ENCODE measurements around the gene NOXO1.

Gene NOXO1

DNA sequence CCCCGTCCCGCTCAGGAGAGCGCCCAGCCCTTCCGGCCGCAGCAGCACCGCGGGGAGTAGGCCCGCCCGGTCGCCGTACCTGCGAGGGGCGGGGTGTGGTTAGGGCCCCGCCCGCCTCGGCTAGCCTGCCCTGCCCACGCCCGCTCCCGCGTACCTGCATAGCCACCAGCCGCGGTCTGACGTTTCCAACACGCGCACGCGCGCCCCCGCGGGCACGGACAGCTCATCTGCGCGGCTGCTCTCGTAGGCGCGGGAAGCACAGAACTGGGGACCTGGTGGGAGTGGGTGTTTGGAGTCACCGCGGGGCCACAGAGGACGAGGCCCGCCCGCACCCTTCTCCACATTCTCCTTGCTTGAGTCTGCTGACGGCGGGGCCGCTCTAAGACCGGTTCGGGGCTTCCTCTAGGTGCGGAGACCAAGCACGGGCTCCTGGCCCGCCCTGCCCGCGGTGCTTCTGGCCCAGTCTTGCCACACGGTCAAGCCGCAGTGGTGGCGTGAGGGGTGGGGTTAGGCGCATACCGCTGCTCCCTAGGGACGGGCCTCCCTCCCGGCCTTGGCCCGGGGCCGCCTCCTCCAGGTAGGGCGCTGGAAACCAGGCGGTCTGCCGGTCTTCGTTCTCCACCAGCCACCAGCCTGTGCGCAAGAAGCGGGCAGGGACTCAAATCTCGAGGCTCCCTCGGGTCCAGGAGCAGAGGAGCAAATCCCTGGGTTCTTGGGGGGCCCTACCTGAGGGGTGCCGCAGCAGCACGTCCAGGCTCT is 1.8 kb downstream of the NOXO1 start:
- TF ChIP-seq, protein P1, sequence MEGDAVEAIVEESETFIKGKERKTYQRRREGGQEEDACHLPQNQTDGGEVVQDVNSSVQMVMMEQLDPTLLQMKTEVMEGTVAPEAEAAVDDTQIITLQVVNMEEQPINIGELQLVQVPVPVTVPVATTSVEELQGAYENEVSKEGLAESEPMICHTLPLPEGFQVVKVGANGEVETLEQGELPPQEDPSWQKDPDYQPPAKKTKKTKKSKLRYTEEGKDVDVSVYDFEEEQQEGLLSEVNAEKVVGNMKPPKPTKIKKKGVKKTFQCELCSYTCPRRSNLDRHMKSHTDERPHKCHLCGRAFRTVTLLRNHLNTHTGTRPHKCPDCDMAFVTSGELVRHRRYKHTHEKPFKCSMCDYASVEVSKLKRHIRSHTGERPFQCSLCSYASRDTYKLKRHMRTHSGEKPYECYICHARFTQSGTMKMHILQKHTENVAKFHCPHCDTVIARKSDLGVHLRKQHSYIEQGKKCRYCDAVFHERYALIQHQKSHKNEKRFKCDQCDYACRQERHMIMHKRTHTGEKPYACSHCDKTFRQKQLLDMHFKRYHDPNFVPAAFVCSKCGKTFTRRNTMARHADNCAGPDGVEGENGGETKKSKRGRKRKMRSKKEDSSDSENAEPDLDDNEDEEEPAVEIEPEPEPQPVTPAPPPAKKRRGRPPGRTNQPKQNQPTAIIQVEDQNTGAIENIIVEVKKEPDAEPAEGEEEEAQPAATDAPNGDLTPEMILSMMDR (IDR thresholded peaks at IDR 0.05; ENCODE audit: borderline replicate concordance, control extremely low read depth, extremely low read depth, insufficient read depth, missing control alignments), result no peak
- in situ Hi-C loops (cut with MboI; ENCODE audit: low sequenced_read_pairs, unreplicated experiment), result no loop called here
- no peak for DNase-seq (ENCODE audit: low spot score)

DNA sequence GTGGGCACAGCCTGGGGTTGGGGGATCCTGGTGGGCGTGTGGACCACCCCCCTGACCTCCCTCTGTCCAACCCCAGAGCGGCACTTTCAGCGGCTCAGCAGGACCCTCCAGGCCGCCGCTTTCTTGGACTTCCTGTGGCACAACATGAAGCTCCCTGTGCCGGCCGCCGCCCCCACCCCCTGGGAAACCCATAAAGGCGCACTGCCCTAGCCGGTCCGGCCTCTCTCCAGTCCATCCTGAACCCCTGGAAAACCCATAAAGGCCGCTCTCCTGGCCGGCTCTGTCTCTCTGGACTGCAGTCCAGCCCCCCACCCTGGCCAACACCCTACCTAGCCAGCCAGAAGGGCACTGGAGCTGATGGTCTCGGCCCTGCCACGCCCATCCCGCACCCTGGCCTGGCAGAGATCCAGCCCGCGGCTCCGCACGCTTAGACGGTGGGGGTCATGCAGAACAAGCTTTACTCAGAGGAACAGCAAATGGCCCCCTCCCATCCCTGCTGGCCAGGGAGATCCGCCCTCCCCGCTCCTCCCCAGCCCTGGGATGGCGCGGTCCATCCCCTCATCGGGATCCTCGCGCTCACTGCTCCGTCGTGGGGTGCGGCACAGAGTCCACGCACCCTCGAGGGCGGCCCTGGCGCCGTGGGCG is 2.7 kb downstream of the NOXO1 start:
- TF ChIP-seq, protein P1 (IDR thresholded peaks at IDR 0.05; ENCODE audit: borderline replicate concordance, control extremely low read depth, extremely low read depth, insufficient read depth, missing control alignments), result no peak
- in situ Hi-C loops (cut with MboI; ENCODE audit: low sequenced_read_pairs, unreplicated experiment), result no loop called here

DNA sequence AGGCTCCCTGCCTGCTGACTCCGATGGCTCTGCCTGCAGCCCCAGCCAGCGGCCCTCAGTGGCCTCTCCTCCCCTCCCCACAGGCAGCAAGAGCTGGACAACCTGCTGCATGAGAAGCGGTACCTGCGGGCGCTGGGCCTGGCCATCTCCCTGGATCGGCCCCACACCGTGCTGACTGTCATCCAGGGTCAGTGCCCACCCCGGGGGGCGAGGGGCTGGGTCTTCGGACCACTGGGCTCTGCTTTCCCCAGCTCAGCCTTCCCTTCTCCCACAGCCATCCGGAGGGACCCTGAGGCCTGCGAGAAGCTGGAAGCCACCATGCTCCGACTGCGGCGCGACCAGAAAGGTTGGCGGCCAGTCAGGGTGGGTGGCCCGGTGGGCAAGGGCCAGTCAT is 3.4 kb downstream of the NOXO1 start:
- TF ChIP-seq, protein P1 (IDR thresholded peaks at IDR 0.05; ENCODE audit: borderline replicate concordance, control extremely low read depth, extremely low read depth, insufficient read depth, missing control alignments), result no peak
- no peak for DNase-seq (ENCODE audit: low spot score)

More for the DNA sequence above, 2.7 kb downstream of the NOXO1 start:
- no peak for DNase-seq (ENCODE audit: low spot score)

DNA sequence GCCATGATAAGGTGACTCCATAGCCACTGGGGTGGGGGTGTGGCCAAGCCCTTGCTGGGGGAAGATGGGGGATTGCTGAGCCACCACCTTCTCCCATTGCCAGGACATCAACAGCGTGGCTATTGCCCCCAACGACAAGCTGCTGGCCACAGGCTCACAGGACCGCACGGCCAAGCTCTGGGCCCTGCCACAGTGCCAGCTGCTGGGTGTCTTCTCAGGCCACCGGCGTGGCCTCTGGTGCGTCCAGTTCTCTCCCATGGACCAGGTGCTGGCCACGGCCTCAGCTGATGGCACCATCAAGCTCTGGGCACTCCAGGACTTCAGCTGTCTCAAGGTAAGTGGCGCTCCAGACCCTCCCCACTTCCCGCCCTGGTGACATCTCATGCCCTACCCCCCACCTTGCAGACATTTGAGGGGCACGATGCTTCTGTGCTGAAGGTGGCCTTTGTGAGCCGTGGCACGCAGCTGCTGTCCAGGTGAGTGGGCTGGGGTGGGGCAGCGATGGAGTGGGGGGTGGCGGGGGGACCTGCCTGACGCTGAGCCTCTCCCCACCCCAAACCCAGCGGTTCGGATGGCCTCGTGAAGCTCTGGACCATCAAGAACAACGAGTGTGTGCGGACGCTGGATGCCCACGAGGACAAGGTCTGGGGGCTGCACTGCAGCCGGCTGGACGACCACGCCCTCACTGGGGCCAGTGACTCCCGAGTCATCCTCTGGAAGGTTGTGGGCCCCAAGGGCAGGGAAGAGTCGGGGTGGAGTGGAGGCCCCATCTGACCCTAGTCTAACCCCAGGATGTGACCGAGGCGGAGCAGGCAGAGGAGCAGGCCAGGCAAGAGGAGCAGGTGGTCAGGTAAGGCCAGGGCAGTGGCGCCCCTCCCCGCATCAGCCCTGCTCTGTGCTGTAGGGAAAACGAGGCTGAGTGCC is 4.1 kb downstream of the NOXO1 start:
- TF ChIP-seq, protein P1 (IDR thresholded peaks at IDR 0.05; ENCODE audit: borderline replicate concordance, control extremely low read depth, extremely low read depth, insufficient read depth, missing control alignments), result no peak
- no peak for DNase-seq (ENCODE audit: low spot score)
- in situ Hi-C loops (cut with MboI; ENCODE audit: low sequenced_read_pairs, unreplicated experiment), result no loop called here

More for the DNA sequence above, 3.4 kb downstream of the NOXO1 start:
- in situ Hi-C loops (cut with MboI; ENCODE audit: low sequenced_read_pairs, unreplicated experiment), result no loop called here

DNA sequence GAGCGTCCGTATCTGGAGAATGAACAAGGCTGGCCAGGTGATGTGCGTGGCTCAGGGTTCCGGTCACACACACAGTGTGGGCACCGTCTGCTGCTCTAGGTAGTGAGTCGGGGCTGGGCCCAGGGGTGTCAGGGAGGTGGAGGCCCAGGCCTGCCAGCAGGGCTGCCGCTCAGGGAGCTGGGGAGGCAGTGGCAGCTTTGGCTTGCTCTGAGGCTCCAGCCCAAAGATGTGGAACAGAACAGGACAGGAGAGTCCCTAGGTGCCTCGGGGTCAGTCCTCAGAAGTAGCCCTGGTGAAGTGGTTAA is 5.1 kb downstream of the NOXO1 start:
- in situ Hi-C loops (cut with MboI; ENCODE audit: low sequenced_read_pairs, unreplicated experiment), result no loop called here
- DNase-seq (ENCODE audit: low spot score), result no peak
- TF ChIP-seq, protein P1 (IDR thresholded peaks at IDR 0.05; ENCODE audit: borderline replicate concordance, control extremely low read depth, extremely low read depth, insufficient read depth, missing control alignments), result no peak

DNA sequence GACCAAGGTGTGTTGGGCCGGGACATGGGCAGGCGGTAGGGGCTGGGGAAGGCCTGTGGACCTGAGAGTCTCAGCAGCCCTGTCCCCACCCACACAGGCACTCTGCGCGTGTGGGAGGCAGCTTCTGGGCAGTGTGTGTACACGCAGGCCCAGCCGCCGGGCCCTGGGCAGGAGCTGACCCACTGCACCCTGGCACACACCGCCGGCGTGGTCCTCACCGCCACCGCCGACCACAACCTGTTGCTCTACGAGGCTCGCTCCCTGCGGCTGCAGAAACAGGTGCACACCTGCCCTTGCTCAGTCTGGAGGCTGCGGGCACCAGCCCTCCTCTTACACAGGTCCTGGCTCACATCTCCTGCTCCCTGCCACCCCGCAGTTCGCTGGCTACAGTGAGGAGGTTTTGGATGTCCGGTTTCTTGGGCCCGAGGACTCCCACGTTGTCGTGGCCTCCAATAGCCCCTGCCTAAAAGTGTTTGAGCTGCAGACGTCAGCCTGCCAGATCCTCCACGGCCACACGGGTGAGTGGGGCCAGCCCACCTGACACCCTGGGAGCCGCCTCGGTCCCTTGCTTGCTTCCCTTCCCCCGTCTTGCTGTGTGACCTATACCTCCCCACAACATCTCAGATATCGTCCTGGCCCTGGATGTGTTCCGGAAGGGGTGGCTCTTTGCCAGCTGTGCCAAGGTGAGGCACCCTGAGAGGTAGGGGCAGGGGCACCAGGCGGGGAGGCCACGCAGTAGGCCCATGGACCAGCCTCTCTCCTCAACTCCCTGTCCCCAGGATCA is 5.6 kb downstream of the NOXO1 start:
- in situ Hi-C loops (cut with MboI; ENCODE audit: low sequenced_read_pairs, unreplicated experiment), result no loop called here
- no peak for DNase-seq (ENCODE audit: low spot score)
- TF ChIP-seq, protein P1 (IDR thresholded peaks at IDR 0.05; ENCODE audit: borderline replicate concordance, control extremely low read depth, extremely low read depth, insufficient read depth, missing control alignments), result no peak

Data from GM13976 (cell line).